Panc1 (cell line): ENCODE measurements around the gene ZC3H12D.

ENCODE experiments used
- CTCF ChIP-seq: fragments of 450-650 bp; IDR thresholded peaks from 2 replicates; pipeline ENCODE4 v1.5.1; 2017; ENCODE audit warnings: mild to moderate bottlenecking
- POLR2AphosphoS5 ChIP-seq: IDR thresholded peaks from 2 replicates; pipeline ENCODE4 v1.6.1; 2012; ENCODE audit warnings: mild to moderate bottlenecking, low read depth, low read length, moderate library complexity

GRCh38 chr6:149499066-149499465 lies 14.3 kb upstream of the ZC3H12D start:
- TF ChIP-seq CTCF (no peak), POLR2AphosphoS5 (no peak)
